GM23338 (cell line): ENCODE results near the gene FAM177A1. TPM values are rescaled to one million over a fixed set of nuclear protein-coding genes. Genes with fewer than 3 reads are reported as not detected.

Experiments used
- ATAC-seq: fragments of 200-7000 bp; cut with Tn5 transposase; 3 replicates; pipeline ENCODE4 v1.9.1; 2020
- DNase-seq: peaks from one replicate; pipeline ENCODE4 v3.0.0-alpha.2; 2015; ENCODE audit warnings: low spot score
- H2AFZ ChIP-seq: fragments of 200-600 bp; sonication (generic); 2 replicates; pipeline ENCODE4 v1.8.0; 2016; ENCODE audit warnings: antibody characterized with exemption, mild to moderate bottlenecking, moderate library complexity
- H3F3A ChIP-seq: fragments of 200-600 bp; sonication (generic); replicated peaks from 2 replicates; pipeline ENCODE4 v1.8.0; 2017; ENCODE audit warnings: antibody characterized with exemption, mixed run types, low read depth
- H3K27ac ChIP-seq: fragments of 200-600 bp; sonication (generic); 2 replicates; pipeline ENCODE4 v1.6.1; 2016; ENCODE audit warnings: low read depth
- H3K27me3 ChIP-seq: fragments of 200-600 bp; sonication (generic); 2 replicates; pipeline ENCODE4 v1.8.0; 2016; ENCODE audit warnings: mild to moderate bottlenecking, mixed run types, moderate library complexity; ENCODE audit not compliant: insufficient read depth
- H3K36me3 ChIP-seq: fragments of 200-600 bp; sonication (generic); 2 replicates; pipeline ENCODE4 v1.8.0; 2016; ENCODE audit warnings: mild to moderate bottlenecking; ENCODE audit not compliant: insufficient read depth
- H3K4me1 ChIP-seq: fragments of 200-600 bp; sonication (generic); 2 replicates; pipeline ENCODE4 v1.8.0; 2016; ENCODE audit warnings: mild to moderate bottlenecking, moderate library complexity; ENCODE audit not compliant: insufficient read depth
- H3K4me2 ChIP-seq: fragments of 200-600 bp; sonication (generic); 2 replicates; pipeline ENCODE4 v1.7.1; 2017; ENCODE audit warnings: mixed run types
- H3K4me3 ChIP-seq: fragments of 200-600 bp; sonication (generic); 2 replicates; pipeline ENCODE4 v1.6.1; 2016; ENCODE audit warnings: mixed run types
- H3K79me2 ChIP-seq: fragments of 200-600 bp; sonication (generic); replicated peaks from 2 replicates; pipeline ENCODE4 v1.8.0; 2017; ENCODE audit warnings: mild to moderate bottlenecking; ENCODE audit not compliant: insufficient read depth
- H3K9me2 ChIP-seq: fragments of 200-600 bp; sonication (generic); 2 replicates; pipeline ENCODE4 v1.8.0; 2017; ENCODE audit not compliant: insufficient read depth
- H4K20me1 ChIP-seq: fragments of 200-600 bp; sonication (generic); replicated peaks from 2 replicates; pipeline ENCODE4 v1.8.0; 2017; ENCODE audit warnings: mild to moderate bottlenecking; ENCODE audit not compliant: insufficient read depth
- H3K27ac Mint-ChIP-seq: 2 replicates; pipeline ENCODE4 v1.8.0; 2020; ENCODE audit warnings: inconsistent platforms, mild to moderate bottlenecking, moderate library complexity, mixed read lengths
- H3K27me3 Mint-ChIP-seq: 3 replicates; pipeline ENCODE4 v1.8.0; 2022; ENCODE audit warnings: low read depth, mild to moderate bottlenecking, moderate library complexity, mixed read lengths, inconsistent platforms; ENCODE audit not compliant: insufficient read depth, poor library complexity
- H3K36me3 Mint-ChIP-seq: 3 replicates; pipeline ENCODE4 v1.8.0; 2021; ENCODE audit warnings: low read depth, mild to moderate bottlenecking, inconsistent platforms, moderate library complexity, mixed read lengths
- H3K4me1 Mint-ChIP-seq: 3 replicates; pipeline ENCODE4 v1.8.0; 2020; ENCODE audit warnings: mild to moderate bottlenecking, inconsistent platforms, mixed read lengths
- H3K4me3 Mint-ChIP-seq: 3 replicates; pipeline ENCODE4 v1.8.0; 2021; ENCODE audit warnings: moderate library complexity, mild to moderate bottlenecking, inconsistent platforms, mixed read lengths
- H3K9me3 Mint-ChIP-seq: 3 replicates; pipeline ENCODE4 v1.8.0; 2020; ENCODE audit warnings: moderate library complexity, mild to moderate bottlenecking, inconsistent platforms, mixed read lengths
- CREB1 ChIP-seq: fragments of 250-450 bp; sonication (Bioruptor Pico); IDR thresholded peaks from 2 replicates; pipeline ENCODE4 v1.5.0; 2020; ENCODE audit warnings: low read depth, mild to moderate bottlenecking, moderate library complexity
- ETS1 ChIP-seq: IDR thresholded peaks from 2 replicates; pipeline ENCODE4 v1.6.1; 2016; ENCODE audit warnings: antibody characterized with exemption
- EZH2 ChIP-seq: fragments of 200-600 bp; sonication (generic); IDR thresholded peaks from one replicate; pipeline ENCODE4 v1.8.0; 2017; ENCODE audit warnings: antibody characterized with exemption, mild to moderate bottlenecking, low read depth; ENCODE audit not compliant: unreplicated experiment
- EZH2phosphoT487 ChIP-seq: fragments of 200-600 bp; sonication (generic); IDR thresholded peaks from one replicate; pipeline ENCODE4 v1.8.1; 2018; ENCODE audit warnings: antibody characterized with exemption; ENCODE audit not compliant: unreplicated experiment
- JUNB ChIP-seq: IDR thresholded peaks from one replicate; pipeline ENCODE4 v1.6.1; 2016; ENCODE audit warnings: antibody characterized with exemption; ENCODE audit not compliant: unreplicated experiment
- NANOG ChIP-seq: IDR thresholded peaks from 2 replicates; pipeline ENCODE4 v1.6.1; 2016; ENCODE audit warnings: antibody characterized with exemption, borderline replicate concordance
- POLR2AphosphoS5 ChIP-seq: IDR thresholded peaks from 2 replicates; pipeline ENCODE4 v1.6.1; 2016; ENCODE audit warnings: antibody characterized with exemption, low read depth
- REST ChIP-seq: IDR thresholded peaks from one replicate; pipeline ENCODE4 v1.6.1; 2018; ENCODE audit warnings: antibody characterized with exemption; ENCODE audit not compliant: unreplicated experiment
- STAT1 ChIP-seq: IDR thresholded peaks from one replicate; pipeline ENCODE4 v1.6.1; 2016; ENCODE audit warnings: antibody characterized with exemption; ENCODE audit not compliant: unreplicated experiment
- ZNF114 ChIP-seq: fragments of 250-450 bp; sonication (Bioruptor Pico); IDR thresholded peaks from 2 replicates; pipeline ENCODE4 v1.5.0; 2020; ENCODE audit warnings: mild to moderate bottlenecking, moderate library complexity
- ZNF331 ChIP-seq: fragments of 250-450 bp; sonication (Bioruptor Pico); IDR thresholded peaks from 2 replicates; pipeline ENCODE4 v1.5.0; 2020; ENCODE audit warnings: low read depth, mild to moderate bottlenecking, moderate library complexity
- polyA plus RNA-seq: library from polyadenylated mRNA; unstranded; fragments of >200 nt; fragmentation: Nextera tagmentation; extraction: Ambion mirVana; gene quantifications from 2 replicates; pipeline ENCODE4 v1.2.1, GENCODE V29; 2016
- total RNA-seq: library from RNA; depleted of rRNA; stranded (reverse); fragments of >200 nt; shearing (Covaris generic); gene quantifications from 2 replicates; pipeline ENCODE4 v1.2.3, GENCODE V29; 2014
- TF ChIP-seq, protein P1 (sequence below), 2 experiments: fragments of 200-600 bp in 1 of 2; sonication (generic) in 1 of 2; conservative IDR thresholded peaks; 2 replicates each; pipeline versions ENCODE4 v1.5.1 to v1.6.1; 2016 to 2017; ENCODE audit warnings: antibody characterized with exemption in 2 of 2, low read depth in 2 of 2, mild to moderate bottlenecking in 2 of 2, moderate library complexity in 1 of 2
- TF ChIP-seq, protein P2 (sequence below): fragments of 250-450 bp; sonication (Bioruptor Pico); IDR thresholded peaks from 2 replicates; pipeline ENCODE4 v1.5.0; 2020; ENCODE audit warnings: mild to moderate bottlenecking, moderate library complexity

FAM177A1 gene
- total and polyA plus RNA-seq, 2 experiments from 2014 or later: 22.8 to 72.5 TPM

GRCh38 chr14:35046751-35047536 is 872 bp downstream of the FAM177A1 start:
- no peaks in the 10 kb centered on the region for H4K20me1 ChIP-seq
- no peaks in the 10 kb centered on the region for H3K27me3 Mint-ChIP-seq
- peaks cover 10% of the 10 kb centered on the region for H3F3A ChIP-seq
- H3K4me3 Mint-ChIP-seq: peak overlapping the region; percentile 93
- H3K4me2 ChIP-seq: peak overlapping the region; percentile 95
- peaks cover 13% of the 10 kb centered on the region; the same call in 2 of the 3 replicates for H3K36me3 Mint-ChIP-seq
- no peaks in the 10 kb centered on the region for H3K36me3 ChIP-seq
- DNase-seq: peak; percentile 71
- H3K9me3 Mint-ChIP-seq: no peaks in the 10 kb centered on the region
- peaks cover 11% of the 10 kb centered on the region for H3K4me1 Mint-ChIP-seq
- TF ChIP-seq JUNB (no peak), NANOG (no peak), POLR2AphosphoS5 (no peak), ETS1 (no peak), EZH2phosphoT487 (no peak), ZNF331 (no peak), REST (no peak), ZNF114 (CRISPR knock-in tag) (no peak), EZH2 (no peak), STAT1 (no peak), CREB1 (no peak)
- TF ChIP-seq, protein P1, sequence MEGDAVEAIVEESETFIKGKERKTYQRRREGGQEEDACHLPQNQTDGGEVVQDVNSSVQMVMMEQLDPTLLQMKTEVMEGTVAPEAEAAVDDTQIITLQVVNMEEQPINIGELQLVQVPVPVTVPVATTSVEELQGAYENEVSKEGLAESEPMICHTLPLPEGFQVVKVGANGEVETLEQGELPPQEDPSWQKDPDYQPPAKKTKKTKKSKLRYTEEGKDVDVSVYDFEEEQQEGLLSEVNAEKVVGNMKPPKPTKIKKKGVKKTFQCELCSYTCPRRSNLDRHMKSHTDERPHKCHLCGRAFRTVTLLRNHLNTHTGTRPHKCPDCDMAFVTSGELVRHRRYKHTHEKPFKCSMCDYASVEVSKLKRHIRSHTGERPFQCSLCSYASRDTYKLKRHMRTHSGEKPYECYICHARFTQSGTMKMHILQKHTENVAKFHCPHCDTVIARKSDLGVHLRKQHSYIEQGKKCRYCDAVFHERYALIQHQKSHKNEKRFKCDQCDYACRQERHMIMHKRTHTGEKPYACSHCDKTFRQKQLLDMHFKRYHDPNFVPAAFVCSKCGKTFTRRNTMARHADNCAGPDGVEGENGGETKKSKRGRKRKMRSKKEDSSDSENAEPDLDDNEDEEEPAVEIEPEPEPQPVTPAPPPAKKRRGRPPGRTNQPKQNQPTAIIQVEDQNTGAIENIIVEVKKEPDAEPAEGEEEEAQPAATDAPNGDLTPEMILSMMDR (conservative IDR thresholded peaks at IDR 0.05; ENCODE audit: low read depth in 2 of 2): no peak
- TF ChIP-seq, protein P2, sequence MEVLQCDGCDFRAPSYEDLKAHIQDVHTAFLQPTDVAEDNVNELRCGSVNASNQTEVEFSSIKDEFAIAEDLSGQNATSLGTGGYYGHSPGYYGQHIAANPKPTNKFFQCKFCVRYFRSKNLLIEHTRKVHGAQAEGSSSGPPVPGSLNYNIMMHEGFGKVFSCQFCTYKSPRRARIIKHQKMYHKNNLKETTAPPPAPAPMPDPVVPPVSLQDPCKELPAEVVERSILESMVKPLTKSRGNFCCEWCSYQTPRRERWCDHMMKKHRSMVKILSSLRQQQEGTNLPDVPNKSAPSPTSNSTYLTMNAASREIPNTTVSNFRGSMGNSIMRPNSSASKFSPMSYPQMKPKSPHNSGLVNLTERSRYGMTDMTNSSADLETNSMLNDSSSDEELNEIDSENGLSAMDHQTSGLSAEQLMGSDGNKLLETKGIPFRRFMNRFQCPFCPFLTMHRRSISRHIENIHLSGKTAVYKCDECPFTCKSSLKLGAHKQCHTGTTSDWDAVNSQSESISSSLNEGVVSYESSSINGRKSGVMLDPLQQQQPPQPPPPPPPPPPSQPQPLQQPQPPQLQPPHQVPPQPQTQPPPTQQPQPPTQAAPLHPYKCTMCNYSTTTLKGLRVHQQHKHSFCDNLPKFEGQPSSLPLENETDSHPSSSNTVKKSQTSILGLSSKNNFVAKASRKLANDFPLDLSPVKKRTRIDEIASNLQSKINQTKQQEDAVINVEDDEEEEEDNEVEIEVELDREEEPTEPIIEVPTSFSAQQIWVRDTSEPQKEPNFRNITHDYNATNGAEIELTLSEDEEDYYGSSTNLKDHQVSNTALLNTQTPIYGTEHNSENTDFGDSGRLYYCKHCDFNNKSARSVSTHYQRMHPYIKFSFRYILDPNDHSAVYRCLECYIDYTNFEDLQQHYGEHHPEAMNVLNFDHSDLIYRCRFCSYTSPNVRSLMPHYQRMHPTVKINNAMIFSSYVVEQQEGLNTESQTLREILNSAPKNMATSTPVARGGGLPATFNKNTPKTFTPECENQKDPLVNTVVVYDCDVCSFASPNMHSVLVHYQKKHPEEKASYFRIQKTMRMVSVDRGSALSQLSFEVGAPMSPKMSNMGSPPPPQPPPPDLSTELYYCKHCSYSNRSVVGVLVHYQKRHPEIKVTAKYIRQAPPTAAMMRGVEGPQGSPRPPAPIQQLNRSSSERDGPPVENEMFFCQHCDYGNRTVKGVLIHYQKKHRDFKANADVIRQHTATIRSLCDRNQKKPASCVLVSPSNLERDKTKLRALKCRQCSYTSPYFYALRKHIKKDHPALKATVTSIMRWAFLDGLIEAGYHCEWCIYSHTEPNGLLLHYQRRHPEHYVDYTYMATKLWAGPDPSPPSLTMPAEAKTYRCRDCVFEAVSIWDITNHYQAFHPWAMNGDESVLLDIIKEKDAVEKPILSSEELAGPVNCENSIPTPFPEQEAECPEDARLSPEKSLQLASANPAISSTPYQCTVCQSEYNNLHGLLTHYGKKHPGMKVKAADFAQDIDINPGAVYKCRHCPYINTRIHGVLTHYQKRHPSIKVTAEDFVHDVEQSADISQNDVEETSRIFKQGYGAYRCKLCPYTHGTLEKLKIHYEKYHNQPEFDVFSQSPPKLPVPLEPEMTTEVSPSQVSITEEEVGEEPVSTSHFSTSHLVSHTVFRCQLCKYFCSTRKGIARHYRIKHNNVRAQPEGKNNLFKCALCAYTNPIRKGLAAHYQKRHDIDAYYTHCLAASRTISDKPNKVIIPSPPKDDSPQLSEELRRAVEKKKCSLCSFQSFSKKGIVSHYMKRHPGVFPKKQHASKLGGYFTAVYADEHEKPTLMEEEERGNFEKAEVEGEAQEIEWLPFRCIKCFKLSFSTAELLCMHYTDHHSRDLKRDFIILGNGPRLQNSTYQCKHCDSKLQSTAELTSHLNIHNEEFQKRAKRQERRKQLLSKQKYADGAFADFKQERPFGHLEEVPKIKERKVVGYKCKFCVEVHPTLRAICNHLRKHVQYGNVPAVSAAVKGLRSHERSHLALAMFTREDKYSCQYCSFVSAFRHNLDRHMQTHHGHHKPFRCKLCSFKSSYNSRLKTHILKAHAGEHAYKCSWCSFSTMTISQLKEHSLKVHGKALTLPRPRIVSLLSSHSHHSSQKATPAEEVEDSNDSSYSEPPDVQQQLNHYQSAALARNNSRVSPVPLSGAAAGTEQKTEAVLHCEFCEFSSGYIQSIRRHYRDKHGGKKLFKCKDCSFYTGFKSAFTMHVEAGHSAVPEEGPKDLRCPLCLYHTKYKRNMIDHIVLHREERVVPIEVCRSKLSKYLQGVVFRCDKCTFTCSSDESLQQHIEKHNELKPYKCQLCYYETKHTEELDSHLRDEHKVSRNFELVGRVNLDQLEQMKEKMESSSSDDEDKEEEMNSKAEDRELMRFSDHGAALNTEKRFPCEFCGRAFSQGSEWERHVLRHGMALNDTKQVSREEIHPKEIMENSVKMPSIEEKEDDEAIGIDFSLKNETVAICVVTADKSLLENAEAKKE (CRISPR knock-in tag): no peak
- no peaks in the 10 kb centered on the region for H3K27me3 ChIP-seq
- H3K9me2 ChIP-seq: no peaks in the 10 kb centered on the region
- H3K4me1 ChIP-seq: peaks cover 7% of the 10 kb centered on the region
- H3K27ac Mint-ChIP-seq: peak overlapping the region; percentile 78; the same call in 1 of the 2 replicates
- peaks cover 16% of the 10 kb centered on the region for H3K79me2 ChIP-seq
- peak overlapping the region; percentile 98 for H3K27ac ChIP-seq
- H3K4me3 ChIP-seq: peak overlapping the region; percentile 87
- H2AFZ ChIP-seq: peak overlapping the region; percentile 97
- ATAC-seq: peak; percentile 57
